ENCODE measurements around the gene ATP5PF. TPM values are rescaled to one million over a fixed set of nuclear protein-coding genes. Genes with fewer than 3 reads are reported as not detected.

Gene ATP5PF
- total RNA-seq, 1 donor from 2014 or later: 144 TPM

DNA sequence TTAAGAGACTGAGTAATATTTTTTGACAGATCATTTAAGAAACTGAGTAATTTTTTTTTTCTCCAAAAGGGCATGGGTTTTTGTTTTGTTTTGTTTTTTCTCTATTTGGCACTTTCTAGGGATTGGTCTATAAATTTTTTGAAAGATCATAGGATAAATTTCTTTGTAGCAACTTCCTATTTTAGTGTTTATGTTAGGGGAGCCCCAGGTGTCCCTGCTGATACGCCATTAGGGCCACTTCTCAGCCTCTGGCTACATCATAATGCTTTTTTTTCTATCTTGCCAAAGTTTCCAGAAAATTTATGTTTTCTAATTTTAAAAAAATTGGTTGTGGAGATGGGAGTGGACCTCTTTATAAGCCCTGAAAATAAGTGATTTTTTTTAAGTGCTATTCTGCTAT, 2.7 kb upstream of the ATP5PF start:
- no peak for DNase-seq (ENCODE audit: low spot score, unreplicated experiment)
- H3K4me1 Mint-ChIP-seq (ENCODE audit: low read depth): peaks cover 24% of the 10 kb centered on the region
- H3K36me3 Mint-ChIP-seq (ENCODE audit: insufficient read depth): peaks cover 3% of the 10 kb centered on the region
- no peak overlapping the region for H3K27ac Mint-ChIP-seq
- no peak overlapping the region for H3K4me3 Mint-ChIP-seq (ENCODE audit: low read depth)
- H3K27me3 Mint-ChIP-seq: no peaks in the 10 kb centered on the region
- H3K9me3 Mint-ChIP-seq (ENCODE audit: low read depth): no peaks in the 10 kb centered on the region
- TF ChIP-seq, protein P1, sequence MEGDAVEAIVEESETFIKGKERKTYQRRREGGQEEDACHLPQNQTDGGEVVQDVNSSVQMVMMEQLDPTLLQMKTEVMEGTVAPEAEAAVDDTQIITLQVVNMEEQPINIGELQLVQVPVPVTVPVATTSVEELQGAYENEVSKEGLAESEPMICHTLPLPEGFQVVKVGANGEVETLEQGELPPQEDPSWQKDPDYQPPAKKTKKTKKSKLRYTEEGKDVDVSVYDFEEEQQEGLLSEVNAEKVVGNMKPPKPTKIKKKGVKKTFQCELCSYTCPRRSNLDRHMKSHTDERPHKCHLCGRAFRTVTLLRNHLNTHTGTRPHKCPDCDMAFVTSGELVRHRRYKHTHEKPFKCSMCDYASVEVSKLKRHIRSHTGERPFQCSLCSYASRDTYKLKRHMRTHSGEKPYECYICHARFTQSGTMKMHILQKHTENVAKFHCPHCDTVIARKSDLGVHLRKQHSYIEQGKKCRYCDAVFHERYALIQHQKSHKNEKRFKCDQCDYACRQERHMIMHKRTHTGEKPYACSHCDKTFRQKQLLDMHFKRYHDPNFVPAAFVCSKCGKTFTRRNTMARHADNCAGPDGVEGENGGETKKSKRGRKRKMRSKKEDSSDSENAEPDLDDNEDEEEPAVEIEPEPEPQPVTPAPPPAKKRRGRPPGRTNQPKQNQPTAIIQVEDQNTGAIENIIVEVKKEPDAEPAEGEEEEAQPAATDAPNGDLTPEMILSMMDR (IDR thresholded peaks at IDR 0.05; ENCODE audit: unreplicated experiment): no peak

DNA sequence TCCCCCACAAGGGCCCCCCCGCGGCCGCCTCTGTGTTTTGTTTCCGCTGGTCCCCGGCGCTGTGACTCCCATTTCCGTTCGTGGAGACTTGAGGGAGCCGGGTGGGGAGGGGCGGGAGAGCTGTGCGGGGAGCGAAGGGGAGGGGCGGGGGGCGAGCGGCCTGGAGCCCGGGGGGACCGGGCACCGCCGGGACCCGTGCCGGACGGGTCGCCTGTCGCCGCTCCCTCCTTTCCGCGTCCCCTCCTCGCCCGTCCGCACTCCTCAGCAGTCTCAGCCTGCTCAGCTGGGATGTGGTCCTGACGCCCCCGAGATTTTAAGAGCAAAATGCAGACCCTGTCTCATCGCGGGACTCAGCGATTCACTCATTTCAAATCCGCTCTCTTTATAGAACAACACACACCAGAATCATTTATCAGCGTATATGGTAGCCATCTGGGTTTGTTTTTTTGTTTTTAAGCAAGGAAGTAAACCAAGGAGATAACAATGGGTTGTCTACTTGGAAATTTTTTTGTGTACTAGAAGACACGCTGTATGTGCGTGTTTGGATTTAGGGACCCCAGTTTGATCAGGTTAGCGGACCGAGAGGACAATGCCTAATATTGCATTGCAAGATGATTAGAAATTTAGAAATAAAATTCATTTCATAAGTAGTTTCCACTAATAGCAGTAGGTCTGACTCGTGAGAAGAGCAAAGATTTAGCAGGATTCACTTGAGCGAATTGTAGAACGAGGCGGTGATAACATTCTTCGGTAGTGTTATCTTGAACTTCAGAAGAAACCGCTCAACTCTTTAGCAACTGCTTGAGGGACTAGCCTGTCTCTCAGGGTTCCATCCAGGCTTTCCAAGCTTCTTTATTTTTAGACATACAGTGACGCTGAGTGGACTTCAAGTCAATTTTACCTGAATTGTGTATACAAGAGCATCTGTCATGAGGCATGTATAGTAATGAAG, 1.2 kb upstream of the ATP5PF start:
- H3K9me3 Mint-ChIP-seq (ENCODE audit: low read depth): no peaks in the 10 kb centered on the region
- peak overlapping the region; percentile 99 for H3K27ac Mint-ChIP-seq
- peaks cover 1% of the 10 kb centered on the region for H3K36me3 Mint-ChIP-seq (ENCODE audit: insufficient read depth)
- peak overlapping the region; percentile 99 for H3K4me3 Mint-ChIP-seq (ENCODE audit: low read depth)
- peaks cover 24% of the 10 kb centered on the region for H3K4me1 Mint-ChIP-seq (ENCODE audit: low read depth)
- no peak for DNase-seq (ENCODE audit: low spot score, unreplicated experiment)
- TF ChIP-seq, protein P1 (IDR thresholded peaks at IDR 0.05; ENCODE audit: unreplicated experiment): no peak
- H3K27me3 Mint-ChIP-seq: no peaks in the 10 kb centered on the region

DNA sequence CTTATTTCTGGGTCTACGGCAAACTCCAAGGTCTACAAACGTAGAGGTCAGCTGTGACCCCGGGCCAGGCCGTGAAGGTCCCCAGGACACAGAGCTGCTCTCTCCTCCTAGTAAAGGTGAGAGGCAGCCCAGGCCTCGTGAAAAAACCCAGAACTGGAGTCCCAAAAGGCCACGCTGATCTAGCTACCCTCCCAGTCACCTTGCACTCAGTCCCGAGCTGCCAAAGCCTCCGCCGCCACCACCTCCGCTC, 125 bp downstream of the ATP5PF start:
- Mint-ChIP-seq H3K9me3 (ENCODE audit: low read depth) (no peaks in the 10 kb centered on the region), H3K27ac (peak overlapping the region; percentile 100), H3K27me3 (no peaks in the 10 kb centered on the region), H3K4me3 (ENCODE audit: low read depth) (peak overlapping the region; percentile 99), H3K36me3 (ENCODE audit: insufficient read depth) (peaks cover 1% of the 10 kb centered on the region), H3K4me1 (ENCODE audit: low read depth) (peaks cover 24% of the 10 kb centered on the region)
- TF ChIP-seq, protein P1 (IDR thresholded peaks at IDR 0.05; ENCODE audit: unreplicated experiment): no peak
- DNase-seq (ENCODE audit: low spot score, unreplicated experiment): no peak

DNA sequence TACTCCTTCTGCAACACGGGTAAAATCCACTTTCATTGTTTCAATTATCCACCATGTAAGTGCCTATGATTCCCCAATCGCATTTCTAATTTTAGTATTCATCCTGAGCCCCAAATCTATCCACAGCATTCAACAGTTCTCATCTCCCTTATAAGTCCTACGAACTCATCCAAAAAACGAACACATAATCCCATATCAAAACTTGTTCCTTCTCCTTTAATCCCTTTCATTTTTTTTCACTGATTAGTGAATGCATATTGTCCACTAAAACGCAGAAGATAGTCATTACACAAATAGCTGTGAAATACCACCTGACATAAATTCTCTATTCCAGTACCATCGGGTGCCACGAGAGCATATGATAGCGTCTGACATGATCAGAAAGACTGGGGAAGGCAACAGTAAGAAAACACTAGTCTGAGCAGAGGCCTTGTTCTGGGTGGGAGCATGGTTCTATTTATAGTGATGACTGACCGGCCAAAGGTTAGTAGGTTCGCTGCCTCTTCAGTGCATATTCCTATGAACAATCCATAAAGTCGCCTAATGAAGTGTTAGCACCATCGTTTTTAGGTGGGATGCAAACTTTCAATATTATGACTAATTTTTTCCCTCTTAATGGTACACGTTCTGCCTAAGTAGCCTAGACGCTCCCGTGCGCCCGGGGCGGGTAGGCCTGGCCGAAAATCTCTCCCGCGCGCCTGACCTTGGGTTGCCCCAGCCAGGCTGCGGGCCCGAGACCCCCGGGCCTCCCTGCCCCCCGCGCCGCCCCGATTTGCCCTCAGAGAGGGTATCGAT, 648 bp downstream of the ATP5PF start:
- H3K36me3 Mint-ChIP-seq (ENCODE audit: insufficient read depth): peaks cover 1% of the 10 kb centered on the region
- peak overlapping the region; percentile 99 for H3K4me3 Mint-ChIP-seq (ENCODE audit: low read depth)
- TF ChIP-seq, protein P1 (IDR thresholded peaks at IDR 0.05; ENCODE audit: unreplicated experiment): no peak
- H3K27ac Mint-ChIP-seq: peak overlapping the region; percentile 100
- DNase-seq (ENCODE audit: low spot score, unreplicated experiment): no peak
- H3K9me3 Mint-ChIP-seq (ENCODE audit: low read depth): no peaks in the 10 kb centered on the region
- no peaks in the 10 kb centered on the region for H3K27me3 Mint-ChIP-seq
- peaks cover 24% of the 10 kb centered on the region for H3K4me1 Mint-ChIP-seq (ENCODE audit: low read depth)

DNA sequence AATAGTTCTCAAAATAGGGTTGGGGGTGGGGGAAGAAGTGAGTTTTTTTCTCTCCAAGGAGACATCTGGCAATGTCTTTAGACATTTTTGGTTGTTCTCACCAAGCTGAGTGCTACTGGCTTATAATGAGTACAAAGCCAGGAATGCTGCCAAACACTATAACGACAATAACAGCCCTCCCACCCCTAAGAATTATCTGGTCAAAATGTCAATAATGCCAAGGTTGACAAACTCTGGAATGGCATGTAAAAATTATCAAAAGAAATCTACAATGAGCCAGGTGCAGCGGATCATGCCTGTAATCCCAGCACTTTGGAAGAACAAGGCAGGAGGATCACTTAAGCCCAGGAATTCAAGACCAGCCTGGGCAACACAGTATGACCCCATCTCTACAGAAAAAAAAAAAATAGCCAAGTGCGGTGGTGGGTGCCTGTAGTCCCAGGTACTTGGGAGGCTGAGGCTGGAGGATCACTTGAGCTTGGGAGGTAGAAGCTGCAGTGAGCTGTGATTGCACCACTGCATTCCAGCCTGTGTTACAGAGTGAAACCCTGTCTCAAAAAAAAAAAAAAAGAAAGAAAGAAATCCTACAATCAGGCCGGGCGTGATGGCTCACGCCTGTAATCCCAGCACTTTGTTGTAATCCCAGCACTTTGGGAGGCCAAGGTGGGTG, 2.5 kb downstream of the ATP5PF start:
- H3K9me3 Mint-ChIP-seq (ENCODE audit: low read depth): no peaks in the 10 kb centered on the region
- no peaks in the 10 kb centered on the region for H3K27me3 Mint-ChIP-seq
- TF ChIP-seq, protein P1 (IDR thresholded peaks at IDR 0.05; ENCODE audit: unreplicated experiment): no peak
- DNase-seq (ENCODE audit: low spot score, unreplicated experiment): no peak
- peaks cover 7% of the 10 kb centered on the region for H3K36me3 Mint-ChIP-seq (ENCODE audit: insufficient read depth)
- peak overlapping the region; percentile 67 for H3K27ac Mint-ChIP-seq
- H3K4me3 Mint-ChIP-seq (ENCODE audit: low read depth): no peak overlapping the region
- peaks cover 21% of the 10 kb centered on the region for H3K4me1 Mint-ChIP-seq (ENCODE audit: low read depth)

Measured in progenitor cell of endocrine pancreas (in vitro differentiated cells).